Measurements from ENCODE around the gene TLK2. TPM values are rescaled to one million over a fixed set of nuclear protein-coding genes. Genes with fewer than 3 reads are reported as not detected.
A peak's percentile ranks its signal among the peaks of the same experiment; 100 is the strongest.
"Not testable (repeated sequence)": the region's sequence is repeated elsewhere in the genome, so short reads cannot be mapped to it uniquely, and the experiment has no call there.

TLK2 gene
- total RNA-seq, 2 donors from 2014 or later: 49.4 to 68.5 TPM

GRCh38 chr17:62500463-62500862, 21.8 kb downstream of the TLK2 start:
- not testable (repeated sequence) for H3K27me3 Mint-ChIP-seq; H3K4me1 Mint-ChIP-seq; H3K27ac Mint-ChIP-seq; ATAC-seq; H3K36me3 Mint-ChIP-seq (ENCODE audit: low read depth); H3K4me3 Mint-ChIP-seq; H3K9me3 ChIP-seq (ENCODE audit: control insufficient read depth, low read length, poor library complexity, severe bottlenecking); DNase-seq

GRCh38 chr17:62504857-62505256, 26.2 kb downstream of the TLK2 start:
- H3K4me1 Mint-ChIP-seq: peaks cover 16% of the 10 kb centered on the region
- H3K36me3 Mint-ChIP-seq (ENCODE audit: low read depth); H3K27me3 Mint-ChIP-seq; ATAC-seq; DNase-seq; H3K4me3 Mint-ChIP-seq; H3K27ac Mint-ChIP-seq; H3K9me3 ChIP-seq (ENCODE audit: control insufficient read depth, low read length, poor library complexity, severe bottlenecking): not testable (repeated sequence)

GRCh38 chr17:62507191-62507836, 28.7 kb downstream of the TLK2 start:
- ATAC-seq; H3K9me3 ChIP-seq (ENCODE audit: control insufficient read depth, low read length, poor library complexity, severe bottlenecking); H3K27me3 Mint-ChIP-seq; DNase-seq; H3K36me3 Mint-ChIP-seq (ENCODE audit: low read depth): not testable (repeated sequence)
- Mint-ChIP-seq H3K4me1 (peaks cover 25% of the 10 kb centered on the region), H3K4me3 (peak overlapping the region; percentile 9), H3K27ac (peak overlapping the region; percentile 6)

GRCh38 chr17:62510247-62510819, 31.7 kb downstream of the TLK2 start:
- H3K4me3 Mint-ChIP-seq: peak overlapping the region; percentile 34
- not testable (repeated sequence) for H3K36me3 Mint-ChIP-seq (ENCODE audit: low read depth); DNase-seq; H3K9me3 ChIP-seq (ENCODE audit: control insufficient read depth, low read length, poor library complexity, severe bottlenecking); H3K27me3 Mint-ChIP-seq
- peak overlapping the region; percentile 49 for H3K27ac Mint-ChIP-seq
- H3K4me1 Mint-ChIP-seq: peaks cover 25% of the 10 kb centered on the region
- peak; percentile 50 for ATAC-seq

- H3K36me3 Mint-ChIP-seq (ENCODE audit: low read depth); H3K27ac Mint-ChIP-seq; DNase-seq; H3K4me3 Mint-ChIP-seq; H3K9me3 ChIP-seq (ENCODE audit: control insufficient read depth, low read length, poor library complexity, severe bottlenecking); H3K27me3 Mint-ChIP-seq: not testable (repeated sequence)
- peaks cover 22% of the 10 kb centered on the region for H3K4me1 Mint-ChIP-seq
- peak; percentile 37 for ATAC-seq
Measured at GRCh38 chr17:62511014-62511413, 32.4 kb downstream of the TLK2 start.

- not testable (repeated sequence) for ATAC-seq; H3K4me1 Mint-ChIP-seq; H3K27ac Mint-ChIP-seq; DNase-seq; H3K27me3 Mint-ChIP-seq; H3K9me3 ChIP-seq (ENCODE audit: control insufficient read depth, low read length, poor library complexity, severe bottlenecking); H3K4me3 Mint-ChIP-seq; H3K36me3 Mint-ChIP-seq (ENCODE audit: low read depth)
Measured at GRCh38 chr17:62516376-62516775, 37.8 kb downstream of the TLK2 start.

- H3K27me3 Mint-ChIP-seq; H3K4me3 Mint-ChIP-seq; H3K4me1 Mint-ChIP-seq; DNase-seq; H3K9me3 ChIP-seq (ENCODE audit: control insufficient read depth, low read length, poor library complexity, severe bottlenecking); H3K27ac Mint-ChIP-seq; H3K36me3 Mint-ChIP-seq (ENCODE audit: low read depth); ATAC-seq: not testable (repeated sequence)
Measured at GRCh38 chr17:62521295-62521694, 42.7 kb downstream of the TLK2 start.

GRCh38 chr17:62524077-62524476, 45.5 kb downstream of the TLK2 start:
- not testable (repeated sequence) for H3K9me3 ChIP-seq (ENCODE audit: control insufficient read depth, low read length, poor library complexity, severe bottlenecking); DNase-seq; H3K4me3 Mint-ChIP-seq; H3K4me1 Mint-ChIP-seq; ATAC-seq; H3K27ac Mint-ChIP-seq; H3K27me3 Mint-ChIP-seq; H3K36me3 Mint-ChIP-seq (ENCODE audit: low read depth)

GRCh38 chr17:62525317-62525716, 46.7 kb downstream of the TLK2 start:
- DNase-seq; H3K27ac Mint-ChIP-seq; H3K4me1 Mint-ChIP-seq; H3K9me3 ChIP-seq (ENCODE audit: control insufficient read depth, low read length, poor library complexity, severe bottlenecking); ATAC-seq; H3K36me3 Mint-ChIP-seq (ENCODE audit: low read depth); H3K27me3 Mint-ChIP-seq; H3K4me3 Mint-ChIP-seq: not testable (repeated sequence)

- H3K4me1 Mint-ChIP-seq: peaks cover 16% of the 10 kb centered on the region
- not testable (repeated sequence) for ATAC-seq; H3K9me3 ChIP-seq (ENCODE audit: control insufficient read depth, low read length, poor library complexity, severe bottlenecking); H3K4me3 Mint-ChIP-seq; DNase-seq; H3K36me3 Mint-ChIP-seq (ENCODE audit: low read depth); H3K27me3 Mint-ChIP-seq
- peak overlapping the region; percentile 88 for H3K27ac Mint-ChIP-seq
Measured at GRCh38 chr17:62530936-62531335, 52.3 kb downstream of the TLK2 start.

GRCh38 chr17:62536557-62536956, 57.9 kb downstream of the TLK2 start:
- not testable (repeated sequence) for H3K4me3 Mint-ChIP-seq; H3K27me3 Mint-ChIP-seq; DNase-seq; H3K9me3 ChIP-seq (ENCODE audit: control insufficient read depth, low read length, poor library complexity, severe bottlenecking); H3K27ac Mint-ChIP-seq; ATAC-seq
- Mint-ChIP-seq H3K4me1 (peaks cover 17% of the 10 kb centered on the region), H3K36me3 (ENCODE audit: low read depth) (peaks cover 12% of the 10 kb centered on the region)

GRCh38 chr17:62541073-62541472, 62.4 kb downstream of the TLK2 start:
- not testable (repeated sequence) for H3K27ac Mint-ChIP-seq, H3K4me3 Mint-ChIP-seq

GRCh38 chr17:62543278-62543775, 64.7 kb downstream of the TLK2 start:
- H3K9me3 ChIP-seq (ENCODE audit: control insufficient read depth, low read length, poor library complexity, severe bottlenecking): not testable (repeated sequence)
- H3K4me1 Mint-ChIP-seq: peaks cover 13% of the 10 kb centered on the region

More at GRCh38 chr17:62541073-62541472, 62.4 kb downstream of the TLK2 start:
- not testable (repeated sequence) for DNase-seq; H3K27me3 Mint-ChIP-seq; H3K36me3 Mint-ChIP-seq (ENCODE audit: low read depth); ATAC-seq; H3K9me3 ChIP-seq (ENCODE audit: control insufficient read depth, low read length, poor library complexity, severe bottlenecking)
- peaks cover 11% of the 10 kb centered on the region for H3K4me1 Mint-ChIP-seq

GRCh38 chr17:62546066-62546465, 67.4 kb downstream of the TLK2 start:
- H3K36me3 Mint-ChIP-seq (ENCODE audit: low read depth); H3K4me3 Mint-ChIP-seq; H3K27me3 Mint-ChIP-seq; H3K4me1 Mint-ChIP-seq; DNase-seq; H3K27ac Mint-ChIP-seq; H3K9me3 ChIP-seq (ENCODE audit: control insufficient read depth, low read length, poor library complexity, severe bottlenecking); ATAC-seq: not testable (repeated sequence)

More at GRCh38 chr17:62543278-62543775, 64.7 kb downstream of the TLK2 start:
- H3K4me3 Mint-ChIP-seq; H3K27ac Mint-ChIP-seq; ATAC-seq; H3K36me3 Mint-ChIP-seq (ENCODE audit: low read depth); H3K27me3 Mint-ChIP-seq; DNase-seq: not testable (repeated sequence)
